Smooth muscle cell (in vitro differentiated cells): Measurements from ENCODE around the gene PAN2. TPM values are rescaled to one million over a fixed set of nuclear protein-coding genes. Genes with fewer than 3 reads are reported as not detected.
"Not testable (repeated sequence)": the region's sequence is repeated elsewhere in the genome, so short reads cannot be mapped to it uniquely, and the experiment has no call there.

ENCODE experiments used
- DNase-seq: peaks from one replicate; lab custom pipeline; 2025; ENCODE audit not compliant: unreplicated experiment; lab: John Stamatoyannopoulos, UW
- H2AFZ ChIP-seq: fragments of 200-600 bp; sonication (generic); 2 replicates; pipeline ENCODE4 v1.6.0; 2016; ENCODE audit warnings: antibody characterized with exemption, low read depth, mild to moderate bottlenecking
- H3F3A ChIP-seq: fragments of 200-600 bp; sonication (generic); 2 replicates; pipeline ENCODE4 v1.6.0; 2017; ENCODE audit warnings: antibody characterized with exemption, low read depth
- H3K27ac ChIP-seq: fragments of 200-600 bp; sonication (generic); 2 replicates; pipeline ENCODE4 v1.5.1; 2016; ENCODE audit warnings: low read depth, mild to moderate bottlenecking
- H3K27me3 ChIP-seq: fragments of 200-600 bp; sonication (generic); 2 replicates; pipeline ENCODE4 v1.6.1; 2016; ENCODE audit warnings: low read depth, mild to moderate bottlenecking
- H3K36me3 ChIP-seq: fragments of 200-600 bp; sonication (generic); 2 replicates; pipeline ENCODE4 v1.5.1; 2016; ENCODE audit warnings: low read depth
- H3K4me1 ChIP-seq: fragments of 200-600 bp; sonication (generic); 2 replicates; pipeline ENCODE4 v1.5.1; 2016; ENCODE audit warnings: low read depth
- H3K4me2 ChIP-seq: fragments of 200-600 bp; sonication (generic); 2 replicates; pipeline ENCODE4 v1.6.0; 2016; ENCODE audit warnings: mild to moderate bottlenecking
- H3K4me3 ChIP-seq: fragments of 200-600 bp; sonication (generic); 2 replicates; pipeline ENCODE4 v1.5.1; 2016; ENCODE audit warnings: mild to moderate bottlenecking
- H3K79me2 ChIP-seq: fragments of 200-600 bp; sonication (generic); 2 replicates; pipeline ENCODE4 v1.6.0; 2016; ENCODE audit warnings: low read depth, mild to moderate bottlenecking
- H3K9ac ChIP-seq: fragments of 200-600 bp; sonication (generic); 2 replicates; pipeline ENCODE4 v1.6.0; 2016; ENCODE audit warnings: low read depth
- H3K9me3 ChIP-seq: fragments of 200-600 bp; sonication (generic); replicated peaks from 2 replicates; pipeline ENCODE4 v1.5.1; 2016; ENCODE audit warnings: low read depth
- H4K20me1 ChIP-seq: fragments of 200-600 bp; sonication (generic); 2 replicates; pipeline ENCODE4 v1.6.0; 2016; ENCODE audit warnings: low read depth
- CTCF ChIP-seq: fragments of 200-600 bp; sonication (generic); IDR thresholded peaks from 2 replicates; pipeline ENCODE4 v1.5.1; 2017; ENCODE audit warnings: borderline replicate concordance, mild to moderate bottlenecking, antibody characterized with exemption; ENCODE audit not compliant: insufficient read depth, poor library complexity, severe bottlenecking
- WGBS: methylation state at CpG from one replicate; pipeline ENCODE4 v1.1.7; 2016; ENCODE audit warnings: low lambda C conversion rate; 5-methylcytosine and 5-hydroxymethylcytosine counted together
- polyA plus RNA-seq: library from polyadenylated mRNA; unstranded; fragments of >200 nt; fragmentation: Nextera tagmentation; extraction: Ambion mirVana; gene quantifications from 2 replicates; pipeline ENCODE4 v1.2.1, GENCODE V29; 2016
- total RNA-seq: library from RNA; depleted of rRNA; stranded (reverse); fragments of >200 nt; gene quantifications from 2 replicates; pipeline ENCODE4 v1.2.3, GENCODE V29; 2014

Gene PAN2
- total and polyA plus RNA-seq, 2 experiments from 2014 or later, result 14.7 to 55.6 TPM

- H3K36me3 ChIP-seq, result peaks cover 15% of the 10 kb centered on the region
- 91% methylated on average over 7 of the region's 7 CpGs for WGBS
- H3K9ac ChIP-seq, result no peak overlapping the region
Observed at GRCh38 chr12:56346675-56347074, 12.9 kb upstream of the PAN2 start.

GRCh38 chr12:56342290-56342689 is 8.5 kb upstream of the PAN2 start:
- H3K9me3 ChIP-seq, H4K20me1 ChIP-seq, H3K4me3 ChIP-seq, H3F3A ChIP-seq, H3K4me1 ChIP-seq, H3K27ac ChIP-seq, H3K79me2 ChIP-seq, H3K36me3 ChIP-seq, H2AFZ ChIP-seq, H3K9ac ChIP-seq, H3K27me3 ChIP-seq, DNase-seq, H3K4me2 ChIP-seq: not testable (repeated sequence)
- WGBS, result 97% methylated on average over 2 of the region's 2 CpGs

More at GRCh38 chr12:56346675-56347074, 12.9 kb upstream of the PAN2 start:
- TF ChIP-seq CTCF, result no peak
- H3K4me1 ChIP-seq, result no peaks in the 10 kb centered on the region
- DNase-seq, result no peak
- no peaks in the 10 kb centered on the region for H4K20me1 ChIP-seq
- no peaks in the 10 kb centered on the region for H3K79me2 ChIP-seq
- no peak overlapping the region for H3K4me2 ChIP-seq
- no peak overlapping the region for H2AFZ ChIP-seq
- H3K27me3 ChIP-seq, result no peaks in the 10 kb centered on the region
- no peaks in the 10 kb centered on the region for H3K9me3 ChIP-seq
- no peaks in the 10 kb centered on the region for H3F3A ChIP-seq
- H3K27ac ChIP-seq, result no peak overlapping the region
- no peak overlapping the region for H3K4me3 ChIP-seq

DNA sequence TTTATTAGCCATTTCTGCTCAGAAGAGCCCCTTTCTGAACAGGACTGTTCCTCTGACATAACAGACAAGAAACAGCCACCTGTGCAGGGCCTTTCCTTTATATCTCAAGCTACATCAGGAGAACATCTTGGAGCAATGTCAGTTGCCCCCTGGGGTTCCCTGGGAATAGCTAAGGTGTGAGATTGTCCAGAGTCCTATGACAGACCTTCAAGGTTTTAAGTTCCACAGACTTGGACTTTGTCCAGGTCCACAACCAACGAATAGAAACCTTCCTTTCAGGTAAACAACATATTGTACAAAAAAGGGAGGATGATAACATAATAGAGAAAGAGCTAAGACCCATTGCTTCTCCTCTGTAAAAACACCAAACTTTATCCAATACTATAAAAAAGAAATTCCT is 7.8 kb upstream of the PAN2 start:
- no peak overlapping the region for H2AFZ ChIP-seq
- no peaks in the 10 kb centered on the region for H4K20me1 ChIP-seq
- H3K36me3 ChIP-seq, result no peaks in the 10 kb centered on the region
- DNase-seq, result no peak
- H3K27ac ChIP-seq, result no peak overlapping the region
- H3K79me2 ChIP-seq, result no peaks in the 10 kb centered on the region
- H3K4me1 ChIP-seq, result peaks cover 7% of the 10 kb centered on the region
- no peaks in the 10 kb centered on the region for H3K9me3 ChIP-seq
- H3K9ac ChIP-seq, result no peak overlapping the region
- H3F3A ChIP-seq, result no peaks in the 10 kb centered on the region
- no peak overlapping the region for H3K4me2 ChIP-seq
- 88% methylated on average over 1 of the region's 1 CpG for WGBS
- TF ChIP-seq CTCF, result no peak
- no peak overlapping the region for H3K4me3 ChIP-seq
- H3K27me3 ChIP-seq, result no peaks in the 10 kb centered on the region

- Histone ChIP-seq H3K4me3 (no peak overlapping the region), H3K4me1 (peaks cover 7% of the 10 kb centered on the region), H3K9ac (no peak overlapping the region), H3K4me2 (no peak overlapping the region), H3F3A (no peaks in the 10 kb centered on the region), H3K27me3 (no peaks in the 10 kb centered on the region), H4K20me1 (no peaks in the 10 kb centered on the region), H2AFZ (no peak overlapping the region), H3K9me3 (no peaks in the 10 kb centered on the region), H3K36me3 (no peaks in the 10 kb centered on the region), H3K79me2 (no peaks in the 10 kb centered on the region), H3K27ac (peak overlapping the region; percentile 71)
- no peak for DNase-seq
- TF ChIP-seq CTCF, result no peak
- WGBS, result 100% methylated on average over 1 of the region's 1 CpG
Observed at GRCh38 chr12:56339158-56339422, 5.3 kb upstream of the PAN2 start.
